Heart right ventricle (tissue), 16 donors: ENCODE results near the gene GMDS. TPM values are rescaled to one million over a fixed set of nuclear protein-coding genes. Genes with fewer than 3 reads are reported as not detected.

Experiments used
- ATAC-seq, 8 donors: fragments of 200-7000 bp; cut with Tn5 transposase; one replicate each; pipeline ENCODE4 v1.9.1; 2020; ENCODE audit warnings: mild to moderate bottlenecking in 8 of 8, moderate library complexity in 8 of 8, moderate number of reproducible peaks in 1 of 8
- DNase-seq, 2 donors: peaks; one replicate each; pipeline ENCODE4 v3.0.0-alpha.2; 2020
- H3K27ac ChIP-seq, 10 donors: fragments of 200-600 bp; sonication (generic) in 2 of 10; one replicate each; pipeline versions ENCODE4 v1.5.0 to v1.8.0; 2020 to 2022; ENCODE audit warnings: mild to moderate bottlenecking in 3 of 10
- H3K27me3 ChIP-seq, 7 donors: fragments of 200-600 bp; one replicate each; pipeline ENCODE4 v1.8.0; 2021 to 2022; ENCODE audit warnings: mild to moderate bottlenecking in 2 of 7
- H3K36me3 ChIP-seq, 9 donors: fragments of 200-600 bp; sonication (generic) in 1 of 9; one replicate each; pipeline versions ENCODE4 v1.5.0 to v1.8.0; 2020 to 2022; ENCODE audit warnings: mild to moderate bottlenecking in 2 of 9
- H3K4me1 ChIP-seq, 9 donors: fragments of 200-600 bp; sonication (generic) in 1 of 9; one replicate each; pipeline versions ENCODE4 v1.5.0 to v1.8.0; 2020 to 2022; ENCODE audit warnings: mild to moderate bottlenecking in 4 of 9
- H3K4me3 ChIP-seq, 10 donors: fragments of 200-600 bp; sonication (generic) in 2 of 10; one replicate each; pipeline versions ENCODE4 v1.5.0 to v1.8.0; 2020 to 2022; ENCODE audit warnings: mild to moderate bottlenecking in 7 of 10, moderate library complexity in 2 of 10
- H3K9me3 ChIP-seq, 11 donors: fragments of 200-600 bp in 10 of 11; sonication (generic) in 2 of 11; one replicate each; pipeline versions ENCODE4 v1.5.0 to v1.8.0; 2013 to 2022; ENCODE audit warnings: mild to moderate bottlenecking in 2 of 11, control low read depth in 1 of 11, moderate library complexity in 1 of 11
- WGBS, 2 donors: extraction: QIAGEN DNeasy Blood & Tissue Kit; methylation state at CpG; one replicate each; pipeline ENCODE4 v1.1.7; 2013; ENCODE audit warnings: inconsistent platforms in 1 of 2; 5-methylcytosine and 5-hydroxymethylcytosine counted together
- intact Hi-C, 10 donors: fragments of 100-400 bp; cut with DNase I; formaldehyde crosslinking; loops; one replicate each; pipeline versions ENCODE4 v1.11.1 to v1.14.2; 2022
- polyA plus RNA-seq, 2 donors: library from polyadenylated mRNA; stranded (reverse); fragments of 200-250 nt; gene quantifications; one replicate each; pipeline ENCODE4 v1.2.3, GENCODE V29; 2013
- total RNA-seq, 10 donors: library from RNA; stranded (reverse); fragmentation: NEBNext Ultra II Directional in 3 of 10; extraction: Animal tissue kit (Norgen Biotek cat#: 25700) in 3 of 10; gene quantifications; one replicate each; pipeline versions ENCODE4 v1.2.1 to v1.2.4, GENCODE V29; 2021 to 2023
- TF ChIP-seq, protein P1 (sequence below), 9 donors: fragments of 200-600 bp; sonication (generic) in 2 of 9; IDR thresholded peaks; one replicate each; pipeline versions ENCODE4 v1.5.0 to v1.8.0; 2021 to 2022; ENCODE audit warnings: antibody characterized with exemption in 9 of 9, mild to moderate bottlenecking in 5 of 9, moderate library complexity in 1 of 9
- donor health status: Arrhythmogenic right ventricular cardiomyopathy.
- donor health status: ischemic (EF 13 %, LVEDD 7.1; RV severe dilation, severe dysfunction).
- donor health status: healthy with polysubstance abuse.
- donor health status: DM: no; HTN: yes; CAD: no.
- donor health status: DM: no; HTN: no; CAD: no.
- donor health status: ischemic (EF 25% LVEDD 6.9; RV normal size, moderate dysfunction).
- donor health status: ischemic (EF 25% LVEDD 5.7; RV mildly dilated, moderate dysfunction).
- donor health status: healthy.
- donor health status: DM: yes; HTN: yes; CAD: no.
- donor health status: Ischemic cardiomyopathy.
- donor health status: ischemic (EF 35%, LVEDD 5.7; RV mildly dilated, moderate dysfunction).
- donor health status: nonischemic (EF 11% LVEDD 7.7; RV severe dilation, severe dysfunction).
- donor health status: DM: yes; HTN: yes; CAD: no.
- donor health status: PGD.
- donor health status: ischemic (EF 29% LVEDD 5.4; RV normal size, mild dysfunction).
- donor health status: nonischemic (EF 23%, LVEDD 6.1; RV moderate dilation, normal function).

Gene GMDS
- total and polyA plus RNA-seq, 12 donors, result 5.0 to 10.6 (median 6.9) TPM

- Histone ChIP-seq H3K36me3 (no peaks in the 10 kb centered on the region), H3K27me3 (no peaks in the 10 kb centered on the region), H3K4me3 (no peak overlapping the region), H3K27ac (no peak overlapping the region), H3K4me1 (no peaks in the 10 kb centered on the region), H3K9me3 (peaks cover 0 to 26% (median 0%) of the 10 kb centered on the region in 11 donors)
- ATAC-seq (no peak), DNase-seq (no peak)
- TF ChIP-seq, protein P1, sequence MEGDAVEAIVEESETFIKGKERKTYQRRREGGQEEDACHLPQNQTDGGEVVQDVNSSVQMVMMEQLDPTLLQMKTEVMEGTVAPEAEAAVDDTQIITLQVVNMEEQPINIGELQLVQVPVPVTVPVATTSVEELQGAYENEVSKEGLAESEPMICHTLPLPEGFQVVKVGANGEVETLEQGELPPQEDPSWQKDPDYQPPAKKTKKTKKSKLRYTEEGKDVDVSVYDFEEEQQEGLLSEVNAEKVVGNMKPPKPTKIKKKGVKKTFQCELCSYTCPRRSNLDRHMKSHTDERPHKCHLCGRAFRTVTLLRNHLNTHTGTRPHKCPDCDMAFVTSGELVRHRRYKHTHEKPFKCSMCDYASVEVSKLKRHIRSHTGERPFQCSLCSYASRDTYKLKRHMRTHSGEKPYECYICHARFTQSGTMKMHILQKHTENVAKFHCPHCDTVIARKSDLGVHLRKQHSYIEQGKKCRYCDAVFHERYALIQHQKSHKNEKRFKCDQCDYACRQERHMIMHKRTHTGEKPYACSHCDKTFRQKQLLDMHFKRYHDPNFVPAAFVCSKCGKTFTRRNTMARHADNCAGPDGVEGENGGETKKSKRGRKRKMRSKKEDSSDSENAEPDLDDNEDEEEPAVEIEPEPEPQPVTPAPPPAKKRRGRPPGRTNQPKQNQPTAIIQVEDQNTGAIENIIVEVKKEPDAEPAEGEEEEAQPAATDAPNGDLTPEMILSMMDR (IDR thresholded peaks at IDR 0.05), result no peak
- intact Hi-C loops, result no loop called here
- 98 to 99% methylated on average over 4 of the region's 4 CpGs for WGBS, 2 donors
Observed at GRCh38 chr6:1933292-1933691, 312.1 kb downstream of the GMDS start.

DNA sequence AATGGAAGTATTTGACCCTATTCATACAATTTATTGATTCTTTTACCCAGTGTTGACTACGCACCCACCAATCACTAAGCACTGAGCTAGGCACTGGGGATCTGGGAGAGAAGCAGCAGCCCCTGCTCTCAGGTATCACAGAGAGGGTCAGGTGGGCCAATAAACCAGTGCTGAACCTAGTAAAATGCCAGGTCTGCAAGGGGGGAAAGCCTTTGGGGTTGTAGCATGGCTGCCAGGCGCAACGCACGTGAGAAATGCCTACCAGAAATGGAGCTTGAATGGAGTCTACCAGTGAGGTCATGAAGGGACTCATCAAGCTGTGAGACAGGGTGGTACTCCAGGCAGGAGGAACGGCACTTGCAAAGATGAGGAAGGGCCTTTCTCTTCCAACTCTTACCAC, 313.6 kb downstream of the GMDS start:
- ATAC-seq (no peak), DNase-seq (no peak)
- H3K9me3 ChIP-seq, result peaks cover 0 to 26% (median 0%) of the 10 kb centered on the region in 11 donors
- no peaks in the 10 kb centered on the region for H3K27me3 ChIP-seq
- H3K36me3 ChIP-seq, result no peaks in the 10 kb centered on the region
- no peak overlapping the region for H3K27ac ChIP-seq
- H3K4me1 ChIP-seq, result no peaks in the 10 kb centered on the region
- no peak overlapping the region for H3K4me3 ChIP-seq
- intact Hi-C loops, result no loop called here
- TF ChIP-seq, protein P1 (IDR thresholded peaks at IDR 0.05), result no peak
- 98 to 99% methylated on average over 5 of the region's 5 CpGs for WGBS, 2 donors

DNA sequence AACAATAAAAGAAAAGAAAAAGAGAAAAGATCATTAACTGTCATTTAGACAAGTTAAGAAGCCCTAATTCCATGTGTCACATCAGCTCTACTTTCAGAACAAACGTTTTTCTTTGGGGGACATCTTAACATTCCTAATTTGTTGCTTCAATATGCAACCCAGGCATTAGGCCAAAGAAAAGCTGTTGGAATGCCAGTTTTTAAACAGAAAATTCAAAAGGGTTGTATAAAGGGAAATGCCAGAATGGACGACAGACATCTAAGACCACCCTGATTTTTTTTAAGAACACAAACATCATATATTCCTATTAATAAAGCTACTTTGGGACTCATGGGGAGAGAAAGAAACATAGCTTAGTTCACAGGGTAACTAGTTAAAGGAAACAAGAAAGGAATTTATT, 315.0 kb downstream of the GMDS start:
- TF ChIP-seq, protein P1 (IDR thresholded peaks at IDR 0.05), result no peak
- Histone ChIP-seq H3K4me3 (no peak overlapping the region), H3K27ac (no peak overlapping the region), H3K27me3 (no peaks in the 10 kb centered on the region), H3K36me3 (no peaks in the 10 kb centered on the region), H3K4me1 (no peaks in the 10 kb centered on the region), H3K9me3 (peaks cover 0 to 25% (median 0%) of the 10 kb centered on the region in 11 donors)
- WGBS, 2 donors, result 43 to 57% methylated on average over 2 of the region's 2 CpGs
- DNase-seq (no peak), ATAC-seq (no peak)
- intact Hi-C loops, result no loop called here

GRCh38 chr6:1929931-1930330, 315.5 kb downstream of the GMDS start:
- intact Hi-C loops, result no loop called here
- Histone ChIP-seq H3K27me3 (no peaks in the 10 kb centered on the region), H3K4me1 (no peaks in the 10 kb centered on the region), H3K4me3 (no peak overlapping the region), H3K9me3 (peaks cover 0 to 21% (median 0%) of the 10 kb centered on the region in 11 donors), H3K27ac (no peak overlapping the region), H3K36me3 (no peaks in the 10 kb centered on the region)
- WGBS, 2 donors, result 90 to 92% methylated on average over 9 of the region's 9 CpGs
- DNase-seq (no peak), ATAC-seq (no peak)
- TF ChIP-seq, protein P1 (IDR thresholded peaks at IDR 0.05), result no peak
